ENCODE measurements around the gene ZNF407.

The ZNF407 gene

DNA sequence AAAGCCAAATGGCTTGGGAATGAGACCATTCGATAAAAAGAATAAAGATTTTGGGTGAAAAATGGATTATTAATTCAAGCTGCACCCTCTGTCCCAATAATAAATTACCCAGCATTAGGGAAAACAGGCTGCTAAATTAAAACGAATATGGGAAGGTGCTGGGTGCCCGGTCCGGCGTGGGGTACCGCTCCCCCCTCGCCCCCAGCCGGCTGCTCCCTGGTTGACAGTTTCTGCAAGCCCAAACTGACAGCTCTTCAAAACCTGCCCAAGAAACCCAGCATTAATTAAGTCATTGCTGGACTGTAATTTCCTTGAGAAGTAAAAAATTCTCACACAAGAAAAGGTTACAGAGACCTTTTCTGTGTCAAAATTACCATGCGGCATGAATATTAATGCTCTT, 512.6 kb downstream of the ZNF407 start:
- DNase-seq, result no peak

DNA sequence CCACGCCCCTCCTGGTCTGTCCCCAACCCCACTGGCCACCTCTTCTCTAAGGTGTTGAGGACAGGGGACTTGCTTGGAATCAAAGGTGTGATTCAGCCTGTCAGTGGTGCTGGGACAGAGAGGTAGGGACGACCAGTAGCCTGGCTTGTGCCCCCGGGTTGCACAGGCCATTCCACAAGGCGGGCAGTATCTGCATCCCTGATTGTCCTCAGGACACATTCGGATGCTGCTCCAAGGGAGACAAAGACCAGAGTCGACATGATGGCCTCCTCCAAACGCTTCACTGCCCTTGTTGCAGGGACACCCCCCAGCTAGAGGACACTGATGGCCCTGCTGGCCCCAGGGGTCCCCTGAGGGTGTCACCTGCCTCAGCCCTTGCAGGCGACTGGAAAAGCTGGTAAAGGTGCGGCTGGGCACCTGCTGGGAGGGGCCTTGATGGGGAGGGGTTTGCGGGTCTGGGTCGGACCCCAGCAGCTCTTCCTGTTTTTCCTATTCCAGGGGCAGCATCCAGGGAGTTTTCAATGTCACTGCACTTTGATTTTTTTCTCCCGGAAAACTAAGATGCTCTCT, 513.3 kb downstream of the ZNF407 start:
- no peak for DNase-seq

DNA sequence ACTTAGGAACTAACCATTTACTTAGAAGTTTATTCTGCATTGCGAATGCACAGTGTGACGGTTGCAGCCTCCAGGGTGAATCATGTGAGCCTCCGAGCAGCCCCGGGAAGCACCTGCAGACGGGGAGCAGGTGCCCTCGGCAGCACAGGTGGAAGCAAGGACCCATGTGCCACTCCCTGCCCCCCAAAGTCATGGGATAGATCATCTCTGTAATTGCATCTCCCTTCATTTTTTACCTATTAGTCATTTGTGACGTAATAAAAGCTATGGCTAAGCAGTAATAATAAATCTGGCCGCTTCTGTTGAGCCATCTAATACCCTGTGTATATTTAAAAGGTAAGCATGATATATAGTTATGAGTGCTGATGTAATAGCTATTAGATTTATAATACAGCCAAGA, 514.1 kb downstream of the ZNF407 start:
- no peak for DNase-seq

DNA sequence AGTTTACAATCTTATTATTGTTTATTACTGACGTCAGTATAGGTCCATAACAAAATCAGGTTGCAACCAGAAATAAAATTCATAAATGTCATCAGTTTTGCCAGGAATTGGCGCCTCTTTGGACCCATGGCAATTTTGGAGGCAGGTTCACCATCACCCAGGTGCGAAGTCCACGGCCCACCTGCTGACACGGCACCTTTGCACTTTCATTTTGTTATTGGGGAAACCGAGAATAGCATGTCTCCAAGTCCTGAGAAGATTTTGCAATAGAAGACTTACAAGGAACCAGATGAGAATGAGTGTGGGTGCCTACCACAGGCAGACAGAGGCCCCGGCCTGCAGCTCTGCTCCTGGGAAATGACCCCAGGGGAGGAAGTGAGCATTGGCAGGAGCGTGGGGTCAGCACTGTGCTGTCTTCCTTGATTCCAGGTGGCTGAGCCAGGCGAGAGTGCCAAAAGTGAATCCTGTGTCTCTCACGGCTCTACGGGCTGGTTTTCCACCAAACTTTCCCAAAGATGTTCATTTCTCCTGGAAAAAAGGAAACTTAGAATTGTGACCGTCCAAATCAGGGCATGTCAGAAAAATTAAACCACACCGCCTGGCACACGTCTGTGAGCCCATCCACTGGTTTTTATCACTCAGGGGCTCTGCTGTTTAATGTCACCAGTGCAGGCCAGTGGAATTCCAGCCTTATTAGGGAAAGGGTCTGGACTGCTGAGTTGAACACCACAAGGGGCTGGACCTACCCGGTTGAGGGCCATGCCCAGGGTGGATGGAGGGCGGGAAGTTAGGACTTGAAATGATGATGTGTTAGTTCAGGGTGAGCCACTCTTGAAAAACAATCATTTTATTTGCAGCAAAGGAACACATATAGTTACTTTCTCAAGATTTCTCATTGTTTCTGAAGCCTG, 514.8 kb downstream of the ZNF407 start:
- DNase-seq, result peak; percentile 34

DNA sequence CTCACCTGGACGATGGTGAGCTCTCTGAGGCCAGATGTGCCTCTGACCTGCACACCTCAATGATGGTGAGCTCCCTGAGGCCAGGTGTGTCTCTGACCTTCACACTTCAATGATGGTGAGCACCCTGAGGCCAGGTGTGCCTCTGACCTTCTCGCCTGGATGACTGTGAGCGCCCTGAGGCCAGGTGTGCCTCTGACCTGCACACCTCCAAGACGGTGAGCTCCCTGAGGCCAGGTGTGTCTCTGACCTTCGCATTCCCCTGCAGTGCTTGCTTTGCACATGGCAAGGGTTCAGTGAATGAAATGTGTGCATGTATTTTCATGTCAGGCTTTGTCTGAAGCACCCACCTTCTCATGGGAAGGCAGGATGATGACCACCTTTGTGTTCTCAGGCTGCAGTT, 515.8 kb downstream of the ZNF407 start:
- peak; percentile 27 for DNase-seq

DNA sequence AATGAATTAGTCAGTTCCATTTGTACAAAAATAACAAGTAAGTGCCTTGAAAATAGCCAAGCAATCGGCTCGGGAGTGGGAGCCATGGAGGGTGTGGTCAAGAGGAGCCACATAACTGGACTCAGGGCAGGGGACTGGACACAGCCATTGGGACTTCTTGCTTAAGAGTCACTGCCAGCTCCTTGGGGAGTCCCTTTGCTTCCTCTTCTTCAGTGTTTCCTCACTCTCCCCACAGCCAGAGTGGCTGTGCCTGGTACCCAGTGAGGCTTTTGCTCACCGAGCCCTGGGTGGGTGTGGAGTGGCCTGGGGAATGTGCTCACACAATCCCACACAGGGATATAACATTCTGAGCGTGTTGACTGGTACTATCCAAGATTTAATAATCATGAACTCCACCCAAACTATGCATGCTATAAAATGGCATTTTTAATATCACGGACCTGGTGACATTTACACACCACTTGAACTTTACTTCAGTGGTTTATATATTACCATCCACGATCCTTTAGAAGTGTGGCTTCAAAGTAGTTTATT, 516.6 kb downstream of the ZNF407 start:
- DNase-seq, result peak; percentile 24
